Liver (tissue), 9 donors: ENCODE data around the gene TCHP. TPM values are rescaled to one million over a fixed set of nuclear protein-coding genes. Genes with fewer than 3 reads are reported as not detected.

Source experiments
- DNase-seq: peaks from one replicate; pipeline ENCODE4 v3.0.0-alpha.2; 2017; ENCODE audit warnings: low spot score
- H3K27ac ChIP-seq, 2 donors: one replicate each; pipeline ENCODE4 v1.7.0; 2013; ENCODE audit warnings: inconsistent platforms in 2 of 2, low read length in 2 of 2, control low read depth in 1 of 2, low read depth in 1 of 2, mild to moderate bottlenecking in 1 of 2
- H3K27me3 ChIP-seq, 4 donors: one replicate each; pipeline versions ENCODE4 v1.6.1 to v1.7.0; 2013; ENCODE audit warnings: low read length in 3 of 4, inconsistent platforms in 1 of 4, mild to moderate bottlenecking in 1 of 4, moderate library complexity in 1 of 4; ENCODE audit not compliant: control insufficient read depth in 4 of 4, insufficient read depth in 4 of 4
- H3K36me3 ChIP-seq, 4 donors: one replicate each; pipeline versions ENCODE4 v1.6.1 to v1.7.0; 2013; ENCODE audit warnings: low read length in 3 of 4, mild to moderate bottlenecking in 3 of 4, low read depth in 1 of 4, moderate library complexity in 1 of 4; ENCODE audit not compliant: control insufficient read depth in 4 of 4, insufficient read depth in 3 of 4
- H3K4me1 ChIP-seq, 4 donors: one replicate each; pipeline versions ENCODE4 v1.6.1 to v1.7.0; 2013; ENCODE audit warnings: low read length in 3 of 4, mild to moderate bottlenecking in 3 of 4, moderate library complexity in 1 of 4; ENCODE audit not compliant: control insufficient read depth in 4 of 4, insufficient read depth in 4 of 4
- H3K4me3 ChIP-seq, 3 donors: one replicate each; pipeline versions ENCODE4 v1.6.1 to v1.7.0; 2013; ENCODE audit warnings: low read length in 3 of 3, control low read depth in 1 of 3, low read depth in 1 of 3, mild to moderate bottlenecking in 1 of 3
- H3K9ac ChIP-seq, 2 donors: one replicate each; pipeline ENCODE4 v1.7.0; 2013; ENCODE audit warnings: low read length in 2 of 2, mild to moderate bottlenecking in 2 of 2, moderate library complexity in 2 of 2, control low read depth in 1 of 2, low read depth in 1 of 2
- H3K9me3 ChIP-seq, 4 donors: one replicate each; pipeline versions ENCODE4 v1.6.1 to v1.7.0; 2013; ENCODE audit warnings: low read length in 3 of 4; ENCODE audit not compliant: control insufficient read depth in 4 of 4
- ATF3 ChIP-seq: IDR thresholded peaks from 2 replicates; pipeline ENCODE4 v1.6.1; 2016; ENCODE audit warnings: antibody characterized with exemption
- EGR1 ChIP-seq, 2 donors: IDR thresholded peaks; 2 replicates each; pipeline ENCODE4 v1.6.1; 2016 to 2018; ENCODE audit warnings: antibody characterized with exemption in 2 of 2, low read depth in 2 of 2
- FOXA1 ChIP-seq: IDR thresholded peaks from 2 replicates; pipeline ENCODE4 v1.6.1; 2016; ENCODE audit warnings: antibody characterized with exemption
- FOXA2 ChIP-seq: IDR thresholded peaks from 2 replicates; pipeline ENCODE4 v1.6.1; 2016; ENCODE audit warnings: antibody characterized with exemption
- GABPA ChIP-seq, 2 donors: IDR thresholded peaks in 1 of 2; conservative IDR thresholded peaks in 1 of 2; 2 replicates each; pipeline ENCODE4 v1.6.1; 2016; ENCODE audit warnings: antibody characterized with exemption in 2 of 2, mild to moderate bottlenecking in 1 of 2, moderate library complexity in 1 of 2
- HNF4A ChIP-seq, 2 donors: conservative IDR thresholded peaks; 2 replicates each; pipeline ENCODE4 v1.6.1; 2016; ENCODE audit warnings: antibody characterized with exemption in 2 of 2, mild to moderate bottlenecking in 2 of 2
- HNF4G ChIP-seq: IDR thresholded peaks from 2 replicates; pipeline ENCODE4 v1.6.1; 2016; ENCODE audit warnings: antibody characterized with exemption
- JUND ChIP-seq, 2 donors: IDR thresholded peaks; 2 replicates each; pipeline ENCODE4 v1.6.1; 2016; ENCODE audit warnings: antibody characterized with exemption in 2 of 2
- NR2F2 ChIP-seq: IDR thresholded peaks from 2 replicates; pipeline ENCODE4 v1.6.1; 2016; ENCODE audit warnings: antibody characterized with exemption
- RAD21 ChIP-seq, 2 donors: IDR thresholded peaks; 2 replicates each; pipeline ENCODE4 v1.6.1; 2016; ENCODE audit warnings: antibody characterized with exemption in 2 of 2, mild to moderate bottlenecking in 2 of 2
- RXRA ChIP-seq, 2 donors: IDR thresholded peaks; 2 replicates each; pipeline ENCODE4 v1.6.1; 2017 to 2018; ENCODE audit warnings: antibody characterized with exemption in 2 of 2, mild to moderate bottlenecking in 1 of 2
- SP1 ChIP-seq: IDR thresholded peaks from 2 replicates; pipeline ENCODE4 v1.6.1; 2018; ENCODE audit warnings: antibody characterized with exemption, mild to moderate bottlenecking
- TAF1 ChIP-seq: conservative IDR thresholded peaks from 2 replicates; pipeline ENCODE4 v1.6.1; 2016; ENCODE audit warnings: antibody characterized with exemption, mild to moderate bottlenecking
- YY1 ChIP-seq: IDR thresholded peaks from 2 replicates; pipeline ENCODE4 v1.6.1; 2016; ENCODE audit warnings: antibody characterized with exemption, mild to moderate bottlenecking
- ZBTB33 ChIP-seq: IDR thresholded peaks from 2 replicates; pipeline ENCODE4 v1.6.1; 2016; ENCODE audit warnings: antibody characterized with exemption
- WGBS: extraction: QIAGEN DNeasy Blood & Tissue Kit; methylation state at CpG from one replicate; pipeline ENCODE4 v1.1.7; 2013; 5-methylcytosine and 5-hydroxymethylcytosine counted together
- polyA plus RNA-seq, 2 donors: library from polyadenylated mRNA; stranded (reverse) in 1 of 2; unstranded in 1 of 2; fragments of 200-250 nt in 1 of 2; fragments of >200 nt in 1 of 2; fragmentation: Nextera tagmentation in 1 of 2; extraction: Ambion mirVana in 1 of 2; gene quantifications; one replicate each; pipeline versions ENCODE4 v1.2.1 to v1.2.3, GENCODE V29; 2013 to 2015
- total RNA-seq, 2 donors: library from RNA; depleted of rRNA; stranded (reverse); fragments of >200 nt; gene quantifications; one replicate each; pipeline ENCODE4 v1.2.3, GENCODE V29; 2014
- TF ChIP-seq, protein P1 (sequence below): fragments of 150-350 bp; IDR thresholded peaks from 2 replicates; pipeline ENCODE4 v1.5.1; 2017; ENCODE audit warnings: improper control_type of control experiment, low read depth, low read length; ENCODE audit not compliant: missing input control
- TF ChIP-seq, protein P2 (sequence below): IDR thresholded peaks from 2 replicates; pipeline ENCODE4 v1.6.1; 2016; ENCODE audit warnings: antibody characterized with exemption, mild to moderate bottlenecking
- TF ChIP-seq, protein P3 (sequence below): IDR thresholded peaks from 2 replicates; pipeline ENCODE4 v1.6.1; 2016; ENCODE audit warnings: antibody characterized with exemption
- donor health status: healthy.
- donor health status: healthy.
- donor health status: healthy.
- donor health status: healthy.
- donor health status: healthy.

Gene TCHP
- total and polyA plus RNA-seq, 4 donors, result 5.0 to 9.8 (median 5.2) TPM

DNA sequence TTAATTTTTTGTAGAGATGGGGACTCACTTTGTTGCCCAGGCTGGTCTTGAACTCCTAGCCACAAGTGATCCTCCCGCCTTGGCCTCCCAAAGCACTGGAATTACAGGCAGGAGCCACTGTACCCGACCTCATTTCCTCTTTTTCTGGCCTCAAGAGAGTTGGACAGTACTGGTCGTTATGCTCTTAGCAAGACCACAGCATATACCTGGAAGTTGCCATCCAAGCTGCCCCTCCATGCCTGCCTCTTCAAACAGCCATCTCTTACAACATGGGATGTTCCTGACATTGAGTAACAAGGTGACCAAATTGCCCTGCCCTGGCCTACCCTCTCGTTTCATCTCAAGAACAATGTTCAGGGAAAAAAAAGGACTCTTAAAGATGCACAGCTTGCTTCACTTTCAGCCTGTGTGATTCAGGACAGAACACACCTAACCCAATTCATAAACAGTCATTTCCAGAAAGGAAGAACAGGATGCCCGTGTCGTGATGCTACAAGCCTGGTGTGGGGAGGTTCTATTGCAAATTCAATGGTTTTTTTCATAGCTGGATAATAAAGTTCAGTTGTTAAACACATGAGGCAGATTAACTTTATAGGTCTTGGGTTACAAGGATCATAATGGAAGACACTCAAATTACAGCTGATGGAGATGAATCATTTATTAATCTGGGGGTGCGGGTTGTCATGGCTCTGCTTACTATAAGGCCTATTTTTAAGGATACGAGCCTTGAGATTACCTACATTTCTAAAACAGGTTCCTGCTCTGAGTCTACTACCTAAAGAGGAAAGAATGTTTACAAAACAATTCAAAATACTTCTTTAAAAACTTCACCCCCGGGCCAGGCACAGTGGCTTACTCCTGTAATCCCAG, 31.7 kb upstream of the TCHP start:
- H3K4me1 ChIP-seq, result peaks cover 9 to 19% (median 13%) of the 10 kb centered on the region in 4 donors
- no peak overlapping the region for H3K4me3 ChIP-seq
- H3K27ac ChIP-seq, result no peak overlapping the region
- TF ChIP-seq SP1 (no peak), HNF4A (conservative IDR thresholded peaks at IDR 0.05) (no peak), YY1 (no peak), HNF4G (no peak), FOXA2 (no peak), RAD21 (IDR thresholded peaks at IDR 0.05) (no peak), ZBTB33 (no peak), TAF1 (no peak), EGR1 (IDR thresholded peaks at IDR 0.05; ENCODE audit: low read depth in 2 of 2) (no peak), RXRA (IDR thresholded peaks at IDR 0.05) (no peak), JUND (IDR thresholded peaks at IDR 0.05) (no peak), NR2F2 (no peak), GABPA (IDR thresholded peaks at IDR 0.05 in 1 of 2, conservative IDR thresholded peaks at IDR 0.05 in 1 of 2) (no peak), ATF3 (no peak), FOXA1 (no peak)
- TF ChIP-seq, protein P1, sequence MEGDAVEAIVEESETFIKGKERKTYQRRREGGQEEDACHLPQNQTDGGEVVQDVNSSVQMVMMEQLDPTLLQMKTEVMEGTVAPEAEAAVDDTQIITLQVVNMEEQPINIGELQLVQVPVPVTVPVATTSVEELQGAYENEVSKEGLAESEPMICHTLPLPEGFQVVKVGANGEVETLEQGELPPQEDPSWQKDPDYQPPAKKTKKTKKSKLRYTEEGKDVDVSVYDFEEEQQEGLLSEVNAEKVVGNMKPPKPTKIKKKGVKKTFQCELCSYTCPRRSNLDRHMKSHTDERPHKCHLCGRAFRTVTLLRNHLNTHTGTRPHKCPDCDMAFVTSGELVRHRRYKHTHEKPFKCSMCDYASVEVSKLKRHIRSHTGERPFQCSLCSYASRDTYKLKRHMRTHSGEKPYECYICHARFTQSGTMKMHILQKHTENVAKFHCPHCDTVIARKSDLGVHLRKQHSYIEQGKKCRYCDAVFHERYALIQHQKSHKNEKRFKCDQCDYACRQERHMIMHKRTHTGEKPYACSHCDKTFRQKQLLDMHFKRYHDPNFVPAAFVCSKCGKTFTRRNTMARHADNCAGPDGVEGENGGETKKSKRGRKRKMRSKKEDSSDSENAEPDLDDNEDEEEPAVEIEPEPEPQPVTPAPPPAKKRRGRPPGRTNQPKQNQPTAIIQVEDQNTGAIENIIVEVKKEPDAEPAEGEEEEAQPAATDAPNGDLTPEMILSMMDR, result no peak
- TF ChIP-seq, protein P2, sequence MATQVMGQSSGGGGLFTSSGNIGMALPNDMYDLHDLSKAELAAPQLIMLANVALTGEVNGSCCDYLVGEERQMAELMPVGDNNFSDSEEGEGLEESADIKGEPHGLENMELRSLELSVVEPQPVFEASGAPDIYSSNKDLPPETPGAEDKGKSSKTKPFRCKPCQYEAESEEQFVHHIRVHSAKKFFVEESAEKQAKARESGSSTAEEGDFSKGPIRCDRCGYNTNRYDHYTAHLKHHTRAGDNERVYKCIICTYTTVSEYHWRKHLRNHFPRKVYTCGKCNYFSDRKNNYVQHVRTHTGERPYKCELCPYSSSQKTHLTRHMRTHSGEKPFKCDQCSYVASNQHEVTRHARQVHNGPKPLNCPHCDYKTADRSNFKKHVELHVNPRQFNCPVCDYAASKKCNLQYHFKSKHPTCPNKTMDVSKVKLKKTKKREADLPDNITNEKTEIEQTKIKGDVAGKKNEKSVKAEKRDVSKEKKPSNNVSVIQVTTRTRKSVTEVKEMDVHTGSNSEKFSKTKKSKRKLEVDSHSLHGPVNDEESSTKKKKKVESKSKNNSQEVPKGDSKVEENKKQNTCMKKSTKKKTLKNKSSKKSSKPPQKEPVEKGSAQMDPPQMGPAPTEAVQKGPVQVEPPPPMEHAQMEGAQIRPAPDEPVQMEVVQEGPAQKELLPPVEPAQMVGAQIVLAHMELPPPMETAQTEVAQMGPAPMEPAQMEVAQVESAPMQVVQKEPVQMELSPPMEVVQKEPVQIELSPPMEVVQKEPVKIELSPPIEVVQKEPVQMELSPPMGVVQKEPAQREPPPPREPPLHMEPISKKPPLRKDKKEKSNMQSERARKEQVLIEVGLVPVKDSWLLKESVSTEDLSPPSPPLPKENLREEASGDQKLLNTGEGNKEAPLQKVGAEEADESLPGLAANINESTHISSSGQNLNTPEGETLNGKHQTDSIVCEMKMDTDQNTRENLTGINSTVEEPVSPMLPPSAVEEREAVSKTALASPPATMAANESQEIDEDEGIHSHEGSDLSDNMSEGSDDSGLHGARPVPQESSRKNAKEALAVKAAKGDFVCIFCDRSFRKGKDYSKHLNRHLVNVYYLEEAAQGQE, result no peak
- TF ChIP-seq, protein P3, sequence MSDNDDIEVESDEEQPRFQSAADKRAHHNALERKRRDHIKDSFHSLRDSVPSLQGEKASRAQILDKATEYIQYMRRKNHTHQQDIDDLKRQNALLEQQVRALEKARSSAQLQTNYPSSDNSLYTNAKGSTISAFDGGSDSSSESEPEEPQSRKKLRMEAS, result no peak
- H3K9me3 ChIP-seq, result no peaks in the 10 kb centered on the region
- no peak overlapping the region for H3K9ac ChIP-seq
- H3K36me3 ChIP-seq, result no peaks in the 10 kb centered on the region
- no peak for DNase-seq
- WGBS, result 85% methylated on average over 9 of the region's 9 CpGs
- no peaks in the 10 kb centered on the region for H3K27me3 ChIP-seq
